ENCODE measurements around the gene BCL10. TPM values are rescaled to one million over a fixed set of nuclear protein-coding genes. Genes with fewer than 3 reads are reported as not detected.

Gene BCL10
- total RNA-seq, 1 experiment from 2014 or later, result 26.1 TPM

DNA sequence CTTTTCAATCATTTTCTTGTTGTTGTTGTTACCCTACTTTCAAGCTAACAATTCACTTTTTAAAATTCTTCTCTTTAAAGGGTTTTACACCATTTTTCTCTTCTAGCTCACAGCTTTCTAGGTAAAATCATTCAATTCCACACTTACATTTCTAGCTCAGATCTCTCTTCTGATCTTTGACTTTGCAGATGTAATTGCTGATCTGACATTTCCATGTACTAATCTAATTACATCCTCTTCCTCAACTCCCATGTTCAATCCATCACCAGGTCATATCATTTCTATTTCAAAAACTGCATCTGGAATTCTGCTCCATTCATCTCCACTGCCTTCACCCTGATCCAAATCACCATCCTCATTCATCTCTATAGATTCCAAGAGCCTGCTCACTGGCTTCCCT is 3.0 kb downstream of the BCL10 start:
- Histone ChIP-seq H3T11ph (ENCODE audit: low read length) (no peak overlapping the region), H3K27ac (ENCODE audit: insufficient read length, low read depth, low read length) (no peak overlapping the region), H3K4me2 (ENCODE audit: insufficient read depth, insufficient read length, low read length) (no peak overlapping the region), H3K14ac (ENCODE audit: insufficient read depth, low read length) (no peak overlapping the region), H3K23me2 (ENCODE audit: insufficient read length, low read depth, low read length, poor library complexity, severe bottlenecking) (peaks cover 6% of the 10 kb centered on the region), H3K79me2 (ENCODE audit: insufficient read depth, low read length) (peaks cover 2% of the 10 kb centered on the region; the same call in 1 of the 2 replicates), H3K9me3 (ENCODE audit: control insufficient read depth, low read depth, low read length) (no peaks in the 10 kb centered on the region), H3K27me3 (ENCODE audit: insufficient read depth, low read length) (no peaks in the 10 kb centered on the region), H3K4me1 (ENCODE audit: insufficient read depth, low read length) (0 out of 2 replicates have a peak, but pooled peaks cover 2% of the 10 kb centered on the region), H2BK20ac (ENCODE audit: low read depth, low read length, poor library complexity, severe bottlenecking) (no peak overlapping the region), H2BK12ac (ENCODE audit: insufficient read length, low read depth, low read length) (no peak overlapping the region), H2AFZ (ENCODE audit: low read length) (no peak overlapping the region), H4K8ac (replicated peaks; ENCODE audit: insufficient read length, low read depth, low read length) (no peak overlapping the region), H4K20me1 (ENCODE audit: control insufficient read depth, insufficient read depth, insufficient read length) (no peaks in the 10 kb centered on the region), H2BK5ac (ENCODE audit: insufficient read length, low read length) (no peak overlapping the region), H3K79me1 (ENCODE audit: insufficient read depth, low read depth, low read length, poor library complexity, severe bottlenecking) (no peaks in the 10 kb centered on the region), H2AK5ac (ENCODE audit: insufficient read length, low read length) (no peak overlapping the region), H3K4ac (ENCODE audit: low read depth, low read length) (no peak overlapping the region), H2BK15ac (ENCODE audit: low read depth, low read length) (no peak overlapping the region), H3K23ac (ENCODE audit: insufficient read length, low read depth, low read length) (no peak overlapping the region), H3K56ac (ENCODE audit: insufficient read length, low read depth, low read length) (no peak overlapping the region), H3K18ac (ENCODE audit: insufficient read length, low read depth, low read length) (no peak overlapping the region), H4K5ac (ENCODE audit: insufficient read length, low read depth, low read length) (no peak overlapping the region), H3K9ac (ENCODE audit: extremely low read depth, insufficient read length, low read length) (no peak overlapping the region), H2BK120ac (ENCODE audit: low read depth, low read length, poor library complexity, severe bottlenecking) (no peak overlapping the region), H4K91ac (ENCODE audit: insufficient read length, low read depth, low read length) (no peak overlapping the region)
- no peak overlapping the region for H3K4me3 Mint-ChIP-seq
- DNase-seq, result no peak
- H3K9me3 Mint-ChIP-seq, result no peaks in the 10 kb centered on the region
- H3K27ac Mint-ChIP-seq, result no peak overlapping the region; a peak in 1 of 7 replicates
- no peaks in the 10 kb centered on the region for H3K27me3 Mint-ChIP-seq (ENCODE audit: low read depth)
- TF ChIP-seq, protein P1, sequence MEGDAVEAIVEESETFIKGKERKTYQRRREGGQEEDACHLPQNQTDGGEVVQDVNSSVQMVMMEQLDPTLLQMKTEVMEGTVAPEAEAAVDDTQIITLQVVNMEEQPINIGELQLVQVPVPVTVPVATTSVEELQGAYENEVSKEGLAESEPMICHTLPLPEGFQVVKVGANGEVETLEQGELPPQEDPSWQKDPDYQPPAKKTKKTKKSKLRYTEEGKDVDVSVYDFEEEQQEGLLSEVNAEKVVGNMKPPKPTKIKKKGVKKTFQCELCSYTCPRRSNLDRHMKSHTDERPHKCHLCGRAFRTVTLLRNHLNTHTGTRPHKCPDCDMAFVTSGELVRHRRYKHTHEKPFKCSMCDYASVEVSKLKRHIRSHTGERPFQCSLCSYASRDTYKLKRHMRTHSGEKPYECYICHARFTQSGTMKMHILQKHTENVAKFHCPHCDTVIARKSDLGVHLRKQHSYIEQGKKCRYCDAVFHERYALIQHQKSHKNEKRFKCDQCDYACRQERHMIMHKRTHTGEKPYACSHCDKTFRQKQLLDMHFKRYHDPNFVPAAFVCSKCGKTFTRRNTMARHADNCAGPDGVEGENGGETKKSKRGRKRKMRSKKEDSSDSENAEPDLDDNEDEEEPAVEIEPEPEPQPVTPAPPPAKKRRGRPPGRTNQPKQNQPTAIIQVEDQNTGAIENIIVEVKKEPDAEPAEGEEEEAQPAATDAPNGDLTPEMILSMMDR (conservative IDR thresholded peaks at IDR 0.05), result no peak
- H3K4me1 Mint-ChIP-seq, result peaks cover 17 to 19% of the 10 kb centered on the region in 2 experiments
- H3K36me3 Mint-ChIP-seq (ENCODE audit: insufficient read depth in 1 of 3, low read depth in 3 of 3), result peaks cover 6 to 37% (median 24%) of the 10 kb centered on the region in 3 experiments; a peak in 6 of 7 replicates

Data from H9 (cell line).